Breast epithelium (tissue), 4 donors: Measurements from ENCODE around the gene TMEM255B. TPM values are rescaled to one million over a fixed set of nuclear protein-coding genes. Genes with fewer than 3 reads are reported as not detected.

Experiments
- DNase-seq, 2 donors: peaks; one replicate each; pipeline ENCODE4 v3.0.0-alpha.2; 2019; ENCODE audit warnings: low spot score in 2 of 2
- H3K27ac ChIP-seq, 2 donors: fragments of 200-600 bp; sonication (generic) in 1 of 2; one replicate each; pipeline ENCODE4 v1.5.1; 2016 to 2019; ENCODE audit warnings: mild to moderate bottlenecking in 1 of 2
- H3K27me3 ChIP-seq, 2 donors: fragments of 200-600 bp; sonication (generic) in 1 of 2; one replicate each; pipeline versions ENCODE4 v1.5.1 to v1.6.0; 2017 to 2019; ENCODE audit warnings: control low read depth in 1 of 2, mild to moderate bottlenecking in 1 of 2
- H3K36me3 ChIP-seq: fragments of 200-600 bp; one replicate; pipeline ENCODE4 v1.5.1; 2019
- H3K4me1 ChIP-seq, 2 donors: fragments of 200-600 bp; sonication (generic); one replicate each; pipeline ENCODE4 v1.5.1; 2016 to 2019; ENCODE audit warnings: control low read depth in 1 of 2
- H3K4me3 ChIP-seq, 3 donors: fragments of 200-600 bp; sonication (generic); 1 replicate in 2 of 3; 2 replicates in 1 of 3; pipeline ENCODE4 v1.5.1; 2016 to 2019; ENCODE audit warnings: mild to moderate bottlenecking in 3 of 3, moderate library complexity in 2 of 3
- H3K9me3 ChIP-seq, 2 donors: fragments of 200-600 bp; sonication (generic) in 1 of 2; one replicate each; pipeline ENCODE4 v1.5.1; 2016 to 2019; ENCODE audit warnings: control low read depth in 1 of 2
- POLR2A ChIP-seq: fragments of 450-650 bp; IDR thresholded peaks from one replicate; pipeline ENCODE4 v1.6.1; 2016; ENCODE audit warnings: antibody characterized with exemption, mild to moderate bottlenecking, moderate library complexity
- POLR2AphosphoS5 ChIP-seq, 3 donors: sonication (generic); formaldehyde crosslinking; IDR thresholded peaks; one replicate each; pipeline ENCODE4 v1.6.1; 2017; ENCODE audit warnings: antibody characterized with exemption in 3 of 3
- intact Hi-C: fragments of 100-400 bp; cut with DNase I; formaldehyde crosslinking; loops from one replicate; pipeline ENCODE4 v1.15.1; 2023; ENCODE audit warnings: low total_unique reads
- total RNA-seq, 3 donors: library from RNA; depleted of rRNA; stranded (reverse); fragments of >200 nt; gene quantifications; one replicate each; pipeline ENCODE4 v1.1.0, GENCODE V29; 2016
- TF ChIP-seq, protein P1 (sequence below), 3 donors: fragments of 450-650 bp; IDR thresholded peaks; one replicate each; pipeline ENCODE4 v1.5.1; 2016 to 2017; ENCODE audit warnings: antibody characterized with exemption in 3 of 3, mild to moderate bottlenecking in 3 of 3, moderate library complexity in 3 of 3

The TMEM255B gene
- total RNA-seq, 3 donors from 2014 or later = 2.3 to 11.8 (median 5.2) TPM

DNA sequence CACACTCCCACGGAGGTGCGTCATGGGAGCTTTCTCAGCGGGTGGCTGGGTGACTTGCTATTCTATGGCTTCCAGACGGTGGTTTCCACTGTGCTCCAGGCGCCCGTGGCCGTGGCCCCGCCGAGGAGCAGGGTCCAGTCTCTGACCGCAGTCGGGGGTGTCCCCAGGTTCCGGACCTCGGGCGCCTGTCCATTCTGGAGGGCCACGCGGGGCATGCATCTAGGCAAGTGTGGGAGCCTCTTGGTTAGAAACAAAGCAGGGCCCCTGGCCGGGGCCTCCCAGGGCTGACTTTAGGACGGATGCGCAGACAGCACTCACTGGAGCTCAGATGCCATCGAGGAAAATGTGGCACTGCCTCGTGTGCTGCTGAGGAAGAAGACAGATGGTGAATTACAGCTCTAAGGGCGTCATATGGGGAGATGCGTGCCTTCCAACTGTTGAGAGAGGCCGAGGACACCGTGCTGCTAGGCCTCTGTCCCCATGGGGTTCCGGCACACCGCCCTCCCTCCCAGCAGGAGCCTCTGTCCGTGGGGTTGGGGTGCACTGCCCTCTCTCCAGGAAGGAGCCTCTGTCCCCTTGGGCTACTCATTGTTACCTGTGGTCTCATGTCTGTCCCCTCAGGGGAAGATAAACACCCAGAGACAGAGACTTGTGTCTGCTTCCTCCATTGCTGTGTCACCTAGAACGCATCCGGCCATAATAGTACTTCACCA lies 38.1 kb downstream of the TMEM255B start:
- Histone ChIP-seq H3K27ac (no peak overlapping the region), H3K4me3 (no peak overlapping the region), H3K9me3 (no peaks in the 10 kb centered on the region), H3K4me1 (no peaks in the 10 kb centered on the region), H3K36me3 (no peaks in the 10 kb centered on the region), H3K27me3 (no peaks in the 10 kb centered on the region)
- no peak for TF ChIP-seq POLR2A
- TF ChIP-seq POLR2AphosphoS5 (IDR thresholded peaks at IDR 0.05) = no peak
- TF ChIP-seq, protein P1, sequence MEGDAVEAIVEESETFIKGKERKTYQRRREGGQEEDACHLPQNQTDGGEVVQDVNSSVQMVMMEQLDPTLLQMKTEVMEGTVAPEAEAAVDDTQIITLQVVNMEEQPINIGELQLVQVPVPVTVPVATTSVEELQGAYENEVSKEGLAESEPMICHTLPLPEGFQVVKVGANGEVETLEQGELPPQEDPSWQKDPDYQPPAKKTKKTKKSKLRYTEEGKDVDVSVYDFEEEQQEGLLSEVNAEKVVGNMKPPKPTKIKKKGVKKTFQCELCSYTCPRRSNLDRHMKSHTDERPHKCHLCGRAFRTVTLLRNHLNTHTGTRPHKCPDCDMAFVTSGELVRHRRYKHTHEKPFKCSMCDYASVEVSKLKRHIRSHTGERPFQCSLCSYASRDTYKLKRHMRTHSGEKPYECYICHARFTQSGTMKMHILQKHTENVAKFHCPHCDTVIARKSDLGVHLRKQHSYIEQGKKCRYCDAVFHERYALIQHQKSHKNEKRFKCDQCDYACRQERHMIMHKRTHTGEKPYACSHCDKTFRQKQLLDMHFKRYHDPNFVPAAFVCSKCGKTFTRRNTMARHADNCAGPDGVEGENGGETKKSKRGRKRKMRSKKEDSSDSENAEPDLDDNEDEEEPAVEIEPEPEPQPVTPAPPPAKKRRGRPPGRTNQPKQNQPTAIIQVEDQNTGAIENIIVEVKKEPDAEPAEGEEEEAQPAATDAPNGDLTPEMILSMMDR (IDR thresholded peaks at IDR 0.05) = no peak
- intact Hi-C loops = no loop called here
- peak in 1 of 2 donors; percentile 30 for DNase-seq

DNA sequence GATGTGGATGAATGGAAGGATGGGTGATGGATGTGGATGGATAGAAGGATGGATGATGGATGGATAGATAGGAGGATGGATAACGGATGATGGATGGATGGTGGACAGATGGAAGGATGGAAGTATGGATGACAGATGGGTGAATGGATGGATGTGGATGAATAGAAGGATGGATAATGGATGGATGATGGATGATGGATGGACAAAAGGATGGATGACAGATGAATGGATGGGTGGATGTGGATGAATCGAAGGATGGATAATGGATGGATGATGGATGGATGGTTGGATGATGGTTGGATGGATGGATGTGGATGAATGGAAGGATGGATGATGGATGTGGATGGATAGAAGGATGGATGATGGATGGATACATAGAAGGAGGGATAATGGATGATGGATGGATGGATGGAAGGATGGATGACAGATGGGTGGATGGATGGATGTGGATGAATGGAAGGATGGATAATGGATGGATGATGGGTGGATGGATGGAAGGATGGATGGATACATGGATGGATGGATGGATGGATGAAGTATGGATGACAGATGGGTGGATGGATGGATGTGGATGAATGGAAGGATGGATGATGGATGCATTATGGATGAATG lies 39.3 kb downstream of the TMEM255B start:
- Histone ChIP-seq H3K36me3 (no peaks in the 10 kb centered on the region), H3K27ac (no peak overlapping the region), H3K9me3 (no peaks in the 10 kb centered on the region), H3K27me3 (no peaks in the 10 kb centered on the region), H3K4me1 (no peaks in the 10 kb centered on the region), H3K4me3 (no peak overlapping the region)
- no peak for DNase-seq
- no peak for TF ChIP-seq POLR2A
- no peak for TF ChIP-seq POLR2AphosphoS5 (IDR thresholded peaks at IDR 0.05)
- TF ChIP-seq, protein P1 (IDR thresholded peaks at IDR 0.05) = no peak
- intact Hi-C loops = no loop called here

GRCh38 chr13:113800576-113800926 lies 41.5 kb downstream of the TMEM255B start:
- no peak overlapping the region for H3K27ac ChIP-seq
- H3K4me3 ChIP-seq = no peak overlapping the region
- no peaks in the 10 kb centered on the region for H3K9me3 ChIP-seq
- H3K27me3 ChIP-seq = no peaks in the 10 kb centered on the region
- no peaks in the 10 kb centered on the region for H3K36me3 ChIP-seq
- intact Hi-C loops = no loop called here
- DNase-seq = no peak
- TF ChIP-seq, protein P1 (IDR thresholded peaks at IDR 0.05) = no peak
- TF ChIP-seq POLR2AphosphoS5 (IDR thresholded peaks at IDR 0.05) = no peak
- H3K4me1 ChIP-seq = no peaks in the 10 kb centered on the region

DNA sequence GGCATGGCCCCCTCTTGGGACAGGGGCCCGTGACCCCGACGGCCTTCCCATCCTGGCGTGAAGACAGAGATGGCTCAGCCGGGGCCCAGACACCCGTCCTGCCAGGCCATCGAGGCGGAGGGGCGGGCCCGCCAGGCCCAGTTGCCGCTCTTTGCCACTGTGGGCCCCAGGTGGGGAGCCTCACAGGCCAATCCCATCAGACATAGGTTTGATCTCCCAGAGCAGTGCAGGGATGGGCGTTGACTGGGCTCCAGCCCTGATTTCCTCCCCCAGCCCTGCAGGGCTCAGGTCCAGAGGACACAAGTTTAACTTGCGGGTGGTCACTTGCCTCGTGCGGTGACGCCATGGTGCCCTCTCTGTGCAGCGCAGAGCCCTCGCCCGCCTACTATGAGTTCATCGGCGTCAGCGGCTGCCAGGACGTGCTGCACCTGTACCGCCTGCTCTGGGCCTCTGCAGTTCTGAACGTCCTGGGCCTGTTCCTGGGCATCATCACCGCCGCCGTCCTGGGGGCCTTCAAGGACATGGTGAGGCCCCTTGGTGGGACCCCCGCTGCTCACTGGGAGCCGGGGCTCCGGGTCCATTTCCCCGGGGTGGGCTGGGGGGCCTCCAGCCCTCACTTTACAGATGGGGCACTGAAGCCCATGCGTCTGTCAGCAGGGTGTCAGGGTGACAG lies 42.4 kb downstream of the TMEM255B start:
- DNase-seq = no peak
- TF ChIP-seq, protein P1 (IDR thresholded peaks at IDR 0.05) = no peak
- no peak for TF ChIP-seq POLR2A
- no peak for TF ChIP-seq POLR2AphosphoS5 (IDR thresholded peaks at IDR 0.05)
- intact Hi-C loops = no loop called here

GRCh38 chr13:113802090-113802531 lies 43.1 kb downstream of the TMEM255B start:
- TF ChIP-seq POLR2A (no peak), POLR2AphosphoS5 (IDR thresholded peaks at IDR 0.05) (no peak)
- TF ChIP-seq, protein P1 (IDR thresholded peaks at IDR 0.05) = no peak
- no peaks in the 10 kb centered on the region for H3K36me3 ChIP-seq
- DNase-seq = no peak
- H3K4me1 ChIP-seq = no peaks in the 10 kb centered on the region
- H3K4me3 ChIP-seq = no peak overlapping the region
- H3K27ac ChIP-seq = no peak overlapping the region
- no peaks in the 10 kb centered on the region for H3K9me3 ChIP-seq
- intact Hi-C loops = no loop called here
- no peaks in the 10 kb centered on the region for H3K27me3 ChIP-seq

More for the DNA sequence above, 42.4 kb downstream of the TMEM255B start:
- H3K4me1 ChIP-seq = no peaks in the 10 kb centered on the region
- H3K36me3 ChIP-seq = no peaks in the 10 kb centered on the region
- no peak overlapping the region for H3K27ac ChIP-seq
- H3K9me3 ChIP-seq = no peaks in the 10 kb centered on the region
- no peaks in the 10 kb centered on the region for H3K27me3 ChIP-seq
- H3K4me3 ChIP-seq = no peak overlapping the region
